Nucleus accumbens (tissue), 56 donors: ENCODE measurements around the gene TDRD1.
A peak's percentile ranks its signal among the peaks of the same experiment; 100 is the strongest.

ENCODE experiments used
- DNase-seq, 56 donors: peaks; one replicate each; lab custom pipeline; 2025; lab: John Stamatoyannopoulos, UW

The TDRD1 gene

GRCh38 chr10:114232561-114233176 lies 53.5 kb downstream of the TDRD1 start:
- no peak for DNase-seq

GRCh38 chr10:114233482-114233881 lies 54.3 kb downstream of the TDRD1 start:
- no peak for DNase-seq

- DNase-seq: no peak
Observed at GRCh38 chr10:114234132-114234531, 55.0 kb downstream of the TDRD1 start.

GRCh38 chr10:114239117-114239993 lies 60.2 kb downstream of the TDRD1 start, which contains the start of gene VWA2:
VWA2 (plus strand) TSS chr10:114239254; CDS start chr10:114248714, 9,460 bp downstream.
- peak in 1 of 56 donors; percentile 5 for DNase-seq

- DNase-seq: no peak
Observed at GRCh38 chr10:114239994-114240345, 60.8 kb downstream of the TDRD1 start.

- no peak for DNase-seq
Observed at GRCh38 chr10:114242235-114242634, 63.1 kb downstream of the TDRD1 start.

- DNase-seq: no peak
Observed at GRCh38 chr10:114243661-114244060, 64.5 kb downstream of the TDRD1 start.

DNA sequence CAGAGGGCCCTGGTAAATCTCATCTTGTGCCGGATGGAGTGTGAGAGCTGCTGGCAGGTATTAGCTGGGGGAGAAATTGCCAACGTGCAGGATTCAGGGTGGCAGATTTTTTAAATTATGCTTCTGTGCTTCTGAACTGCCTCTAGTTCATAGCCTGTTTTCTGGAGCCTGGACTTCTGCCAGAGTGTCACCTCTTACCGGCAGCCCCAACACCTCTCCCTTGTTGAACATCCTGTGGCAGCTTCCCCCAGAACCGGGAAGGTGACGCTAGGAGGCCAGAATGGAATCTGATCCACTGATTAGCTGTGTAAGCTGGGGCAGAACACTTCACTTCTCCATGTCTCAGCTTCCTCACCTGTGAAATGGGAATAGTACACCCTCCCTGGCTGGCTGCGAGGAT lies 65.0 kb downstream of the TDRD1 start:
- DNase-seq: no peak

GRCh38 chr10:114245121-114245791 lies 66.1 kb downstream of the TDRD1 start:
- no peak for DNase-seq

- DNase-seq: no peak
Observed at GRCh38 chr10:114246679-114247305, 67.6 kb downstream of the TDRD1 start.

DNA sequence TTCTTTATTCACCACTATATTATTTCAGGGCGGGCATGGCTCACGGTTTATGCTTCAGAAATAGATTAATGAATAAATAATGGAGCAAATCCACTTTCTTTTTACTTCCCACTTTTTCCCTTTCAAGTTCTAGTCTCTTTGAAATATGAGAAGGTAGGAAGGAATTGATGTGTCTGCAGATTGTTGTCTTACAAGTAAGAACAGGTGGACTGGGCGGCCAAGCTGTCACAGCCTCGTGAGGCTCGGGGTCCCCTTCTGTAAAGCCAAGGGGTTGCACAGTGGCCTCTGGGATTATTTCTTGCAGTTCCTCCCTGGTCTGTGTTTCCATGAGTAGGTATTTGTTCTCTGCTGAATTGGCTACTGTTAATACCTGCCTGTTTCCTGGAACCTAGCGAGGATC lies 71.1 kb downstream of the TDRD1 start:
- no peak for DNase-seq

DNA sequence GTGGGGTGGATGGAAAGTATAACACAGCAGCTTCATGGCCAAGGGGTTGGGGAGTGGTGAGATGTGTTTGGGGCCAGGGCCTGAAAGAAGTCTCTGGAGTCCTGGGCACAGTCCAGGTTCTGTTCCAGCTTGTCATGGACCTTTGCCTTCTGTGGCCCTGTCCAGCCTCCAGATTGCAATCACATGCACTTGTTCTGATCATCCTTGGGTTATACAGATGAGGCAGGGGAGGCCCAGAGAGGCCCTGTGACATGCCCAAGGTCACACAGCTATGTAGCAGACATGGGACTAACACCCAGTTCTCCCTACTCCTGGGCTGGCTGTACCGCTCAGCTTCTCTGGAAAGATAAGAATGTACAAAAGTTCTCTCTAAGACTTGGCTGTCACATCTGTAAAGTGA lies 71.6 kb downstream of the TDRD1 start:
- DNase-seq: no peak

- no peak for DNase-seq
Observed at GRCh38 chr10:114252092-114252491, 72.9 kb downstream of the TDRD1 start.

- no peak for DNase-seq
Observed at GRCh38 chr10:114252883-114253282, 73.7 kb downstream of the TDRD1 start.

- DNase-seq: peak in 1 of 56 donors; percentile 6
Observed at GRCh38 chr10:114255227-114255626, 76.1 kb downstream of the TDRD1 start.

DNA sequence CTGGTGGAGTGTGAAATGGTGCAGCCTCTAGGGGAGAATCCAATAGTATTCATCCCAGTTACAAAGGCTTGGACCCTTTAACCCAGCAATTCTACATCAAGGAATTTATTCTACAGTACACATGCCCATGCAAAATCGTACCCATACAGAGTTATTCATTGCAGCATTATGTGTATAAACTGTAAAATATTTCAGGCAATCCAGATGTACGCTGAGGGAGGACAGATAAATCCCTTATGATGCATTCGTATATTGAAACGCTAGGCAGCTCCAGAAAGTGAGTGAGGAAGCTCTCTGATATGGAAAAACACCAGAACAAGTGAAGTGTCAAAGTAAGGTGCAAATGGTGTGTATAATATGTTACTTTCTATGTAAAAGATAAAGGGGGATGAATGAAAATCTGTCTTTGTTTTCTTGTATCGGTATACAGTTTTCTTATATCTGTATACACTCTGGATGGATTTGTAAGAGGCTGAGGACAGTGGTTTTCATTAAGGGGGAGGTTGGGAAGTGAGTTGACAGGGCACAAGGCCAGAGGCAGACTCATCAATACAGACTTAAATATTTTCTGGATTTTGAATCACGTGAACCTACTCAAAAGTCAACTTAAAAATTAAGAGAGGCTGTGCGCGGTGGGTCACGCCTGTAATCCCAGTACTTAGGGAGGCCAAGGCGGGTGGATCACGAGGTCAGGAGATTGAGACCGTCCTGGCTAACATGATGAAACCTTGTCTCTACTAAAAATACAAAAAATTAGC lies 77.0 kb downstream of the TDRD1 start:
- no peak for DNase-seq

- no peak for DNase-seq
Observed at GRCh38 chr10:114256822-114257221, 77.7 kb downstream of the TDRD1 start.

- DNase-seq: no peak
Observed at GRCh38 chr10:114257498-114257897, 78.3 kb downstream of the TDRD1 start.

GRCh38 chr10:114258274-114258840 lies 79.2 kb downstream of the TDRD1 start:
- no peak for DNase-seq

DNA sequence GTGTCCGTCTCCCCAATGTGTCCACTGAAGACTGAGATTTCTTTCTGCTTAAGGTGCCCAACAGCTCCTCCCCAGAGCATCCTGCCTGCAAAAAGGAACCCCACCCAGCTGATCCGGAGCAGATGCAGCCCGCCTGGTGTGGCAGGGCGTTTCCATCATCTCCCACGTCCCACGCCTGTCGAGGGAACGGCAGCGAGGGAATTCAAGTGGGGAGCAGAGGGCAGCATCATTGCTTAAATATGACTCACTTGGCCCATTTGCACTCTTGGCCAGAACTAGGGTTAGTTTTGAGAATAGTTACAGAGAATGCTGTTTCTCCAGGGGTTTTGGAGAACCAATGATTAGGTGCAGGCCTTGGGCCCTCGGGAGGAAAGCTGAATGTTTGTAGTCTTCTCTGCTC lies 80.7 kb downstream of the TDRD1 start:
- no peak for DNase-seq
